H9 (cell line): ENCODE results near the gene CASP14. TPM values are rescaled to one million over a fixed set of nuclear protein-coding genes. Genes with fewer than 3 reads are reported as not detected.

Experiments
- DNase-seq: peaks from one replicate; pipeline ENCODE4 v3.0.0-alpha.2; 2017
- H2AFZ ChIP-seq: one replicate; pipeline ENCODE4 v1.6.1; 2013; ENCODE audit warnings: mild to moderate bottlenecking, low read length, control low read depth, moderate library complexity
- H2AK5ac ChIP-seq: 2 replicates; pipeline ENCODE4 v1.6.1; 2013; ENCODE audit warnings: low read length, control low read depth, mixed read lengths; ENCODE audit not compliant: insufficient read length
- H2BK120ac ChIP-seq: one replicate; pipeline ENCODE4 v1.6.1; 2013; ENCODE audit warnings: low read depth, mild to moderate bottlenecking, low read length, control low read depth, inconsistent platforms; ENCODE audit not compliant: poor library complexity, severe bottlenecking
- H2BK12ac ChIP-seq: 2 replicates; pipeline ENCODE4 v1.6.1; 2013; ENCODE audit warnings: low read length, control low read depth, mixed read lengths, low read depth; ENCODE audit not compliant: insufficient read length
- H2BK15ac ChIP-seq: 2 replicates; pipeline ENCODE4 v1.6.1; 2013; ENCODE audit warnings: low read depth, low read length, control low read depth
- H2BK20ac ChIP-seq: one replicate; pipeline ENCODE4 v1.6.1; 2013; ENCODE audit warnings: low read depth, mild to moderate bottlenecking, low read length, control low read depth, inconsistent platforms; ENCODE audit not compliant: poor library complexity, severe bottlenecking
- H2BK5ac ChIP-seq: 2 replicates; pipeline ENCODE4 v1.6.1; 2013; ENCODE audit warnings: low read length, control low read depth, mixed read lengths; ENCODE audit not compliant: insufficient read length
- H3K14ac ChIP-seq: 2 replicates; pipeline ENCODE4 v1.6.1; 2013; ENCODE audit warnings: low read length, control low read depth; ENCODE audit not compliant: insufficient read depth
- H3K18ac ChIP-seq: 2 replicates; pipeline ENCODE4 v1.6.1; 2013; ENCODE audit warnings: low read depth, mild to moderate bottlenecking, mixed read lengths, low read length, control low read depth; ENCODE audit not compliant: insufficient read length
- H3K23ac ChIP-seq: 2 replicates; pipeline ENCODE4 v1.6.1; 2013; ENCODE audit warnings: low read length, control low read depth, mixed read lengths, low read depth; ENCODE audit not compliant: insufficient read length
- H3K23me2 ChIP-seq: 2 replicates; pipeline ENCODE4 v1.6.1; 2013; ENCODE audit warnings: low read depth, mild to moderate bottlenecking, mixed read lengths, low read length, control low read depth; ENCODE audit not compliant: insufficient read length, poor library complexity, severe bottlenecking
- H3K27ac ChIP-seq: 2 replicates; pipeline ENCODE4 v1.5.1; 2013; ENCODE audit warnings: low read length, control low read depth, mixed read lengths, low read depth; ENCODE audit not compliant: insufficient read length
- H3K27me3 ChIP-seq: 2 replicates; pipeline ENCODE4 v1.6.1; 2013; ENCODE audit warnings: low read length, control low read depth, inconsistent platforms; ENCODE audit not compliant: insufficient read depth
- H3K4ac ChIP-seq: 2 replicates; pipeline ENCODE4 v1.6.1; 2013; ENCODE audit warnings: low read depth, mild to moderate bottlenecking, control low read depth, inconsistent platforms, low read length, moderate library complexity
- H3K4me1 ChIP-seq: 2 replicates; pipeline ENCODE4 v1.6.1; 2013; ENCODE audit warnings: low read length, control low read depth, inconsistent platforms; ENCODE audit not compliant: insufficient read depth
- H3K4me2 ChIP-seq: 2 replicates; pipeline ENCODE4 v1.6.1; 2013; ENCODE audit warnings: low read length, control low read depth, mixed read lengths; ENCODE audit not compliant: insufficient read length, insufficient read depth
- H3K56ac ChIP-seq: 2 replicates; pipeline ENCODE4 v1.6.1; 2013; ENCODE audit warnings: low read depth, mild to moderate bottlenecking, mixed read lengths, low read length, control low read depth; ENCODE audit not compliant: insufficient read length
- H3K79me1 ChIP-seq: 2 replicates; pipeline ENCODE4 v1.6.1; 2013; ENCODE audit warnings: low read depth, mild to moderate bottlenecking, moderate library complexity, low read length, control low read depth, inconsistent platforms; ENCODE audit not compliant: insufficient read depth, poor library complexity, severe bottlenecking
- H3K79me2 ChIP-seq: 2 replicates; pipeline ENCODE4 v1.6.1; 2013; ENCODE audit warnings: low read length, control low read depth, inconsistent platforms; ENCODE audit not compliant: insufficient read depth
- H3K9ac ChIP-seq: 2 replicates; pipeline ENCODE4 v1.6.1; 2013; ENCODE audit warnings: low read length, control low read depth, mixed read lengths; ENCODE audit not compliant: insufficient read length; ENCODE audit errors: extremely low read depth
- H3K9me3 ChIP-seq: one replicate; pipeline ENCODE4 v1.6.1; 2013; ENCODE audit warnings: low read depth, low read length, inconsistent platforms; ENCODE audit not compliant: control insufficient read depth
- H3T11ph ChIP-seq: one replicate; pipeline ENCODE4 v1.6.1; 2013; ENCODE audit warnings: mild to moderate bottlenecking, low read length, control low read depth, inconsistent platforms
- H4K20me1 ChIP-seq: one replicate; pipeline ENCODE4 v1.6.1; 2013; ENCODE audit not compliant: control insufficient read depth, insufficient read length, insufficient read depth
- H4K5ac ChIP-seq: 2 replicates; pipeline ENCODE4 v1.6.1; 2013; ENCODE audit warnings: low read depth, mild to moderate bottlenecking, mixed read lengths, low read length, control low read depth; ENCODE audit not compliant: insufficient read length
- H4K8ac ChIP-seq: replicated peaks from 2 replicates; pipeline ENCODE4 v1.6.1; 2013; ENCODE audit warnings: low read length, control low read depth, mixed read lengths, low read depth; ENCODE audit not compliant: insufficient read length
- H4K91ac ChIP-seq: 2 replicates; pipeline ENCODE4 v1.6.1; 2013; ENCODE audit warnings: low read depth, mild to moderate bottlenecking, moderate library complexity, mixed read lengths, low read length, control low read depth; ENCODE audit not compliant: insufficient read length
- H3K27ac Mint-ChIP-seq, 3 experiments: 2 replicates in 2 of 3; 3 replicates in 1 of 3; pipeline ENCODE4 v1.8.0; 2020 to 2021; ENCODE audit warnings: mixed read lengths in 3 of 3, mild to moderate bottlenecking in 1 of 3, moderate library complexity in 1 of 3
- H3K27me3 Mint-ChIP-seq: 2 replicates; pipeline ENCODE4 v1.8.0; 2021; ENCODE audit warnings: low read depth, mild to moderate bottlenecking, moderate library complexity, mixed read lengths
- H3K36me3 Mint-ChIP-seq, 3 experiments: 2 replicates in 2 of 3; 3 replicates in 1 of 3; pipeline ENCODE4 v1.8.0; 2020 to 2021; ENCODE audit warnings: low read depth in 3 of 3, mixed read lengths in 3 of 3; ENCODE audit not compliant: insufficient read depth in 1 of 3
- H3K4me1 Mint-ChIP-seq, 2 experiments: 2 replicates each; pipeline ENCODE4 v1.8.0; 2020; ENCODE audit warnings: mixed read lengths in 2 of 2
- H3K4me3 Mint-ChIP-seq, 2 experiments: 2 replicates in 1 of 2; 3 replicates in 1 of 2; pipeline ENCODE4 v1.8.0; 2020 to 2021; ENCODE audit warnings: mild to moderate bottlenecking in 2 of 2, mixed read lengths in 2 of 2, moderate library complexity in 1 of 2
- H3K9me3 Mint-ChIP-seq, 2 experiments: 2 replicates in 1 of 2; 3 replicates in 1 of 2; pipeline ENCODE4 v1.8.0; 2020; ENCODE audit warnings: mild to moderate bottlenecking in 2 of 2, mixed read lengths in 2 of 2, moderate library complexity in 1 of 2
- WGBS: extraction: QIAGEN DNeasy Blood & Tissue Kit; methylation state at CpG from one replicate; pipeline ENCODE4 v1.1.7; 2013; ENCODE audit warnings: missing lambda C conversion rate, low lambda C conversion rate, mixed read lengths; ENCODE audit not compliant: insufficient read length; ENCODE audit errors: extremely low coverage; 5-methylcytosine and 5-hydroxymethylcytosine counted together
- total RNA-seq: library from RNA; stranded (reverse); gene quantifications from 2 replicates; pipeline ENCODE4 v1.2.1, GENCODE V29; 2021
- TF ChIP-seq, protein P1 (sequence below): fragments of 200-600 bp; sonication (generic); conservative IDR thresholded peaks from 3 replicates; pipeline ENCODE4 v1.8.0; 2021; ENCODE audit warnings: antibody characterized with exemption, mild to moderate bottlenecking

Gene CASP14
- total RNA-seq, 1 experiment from 2014 or later: not detected

GRCh38 chr19:15042826-15043225 lies 6.5 kb upstream of the CASP14 start:
- Histone ChIP-seq H2BK20ac (no peak overlapping the region), H2AFZ (no peak overlapping the region), H3K27ac (no peak overlapping the region), H2BK5ac (no peak overlapping the region), H3K27me3 (no peaks in the 10 kb centered on the region), H3K56ac (no peak overlapping the region), H3K4me2 (no peak overlapping the region), H4K8ac (no peak overlapping the region), H3K79me2 (no peaks in the 10 kb centered on the region), H3K4me1 (peaks cover 2% of the 10 kb centered on the region), H3K23ac (no peak overlapping the region), H3K14ac (no peak overlapping the region), H3K9me3 (no peaks in the 10 kb centered on the region), H3K23me2 (no peaks in the 10 kb centered on the region), H3K4ac (no peak overlapping the region), H4K91ac (no peak overlapping the region), H3K79me1 (no peaks in the 10 kb centered on the region), H3K9ac (no peak overlapping the region), H3T11ph (no peak overlapping the region), H2BK120ac (no peak overlapping the region), H4K20me1 (no peaks in the 10 kb centered on the region), H3K18ac (no peak overlapping the region), H4K5ac (no peak overlapping the region), H2BK15ac (no peak overlapping the region), H2BK12ac (no peak overlapping the region), H2AK5ac (no peak overlapping the region)
- Mint-ChIP-seq H3K36me3 (peaks cover 0 to 14% (median 0%) of the 10 kb centered on the region in 3 experiments; a peak in 1 of 7 replicates), H3K27ac (no peak overlapping the region), H3K27me3 (peaks cover 3% of the 10 kb centered on the region), H3K4me3 (no peak overlapping the region), H3K4me1 (no peaks in the 10 kb centered on the region), H3K9me3 (peaks cover 3 to 64% of the 10 kb centered on the region in 2 experiments; a peak in 4 of 5 replicates)
- TF ChIP-seq, protein P1, sequence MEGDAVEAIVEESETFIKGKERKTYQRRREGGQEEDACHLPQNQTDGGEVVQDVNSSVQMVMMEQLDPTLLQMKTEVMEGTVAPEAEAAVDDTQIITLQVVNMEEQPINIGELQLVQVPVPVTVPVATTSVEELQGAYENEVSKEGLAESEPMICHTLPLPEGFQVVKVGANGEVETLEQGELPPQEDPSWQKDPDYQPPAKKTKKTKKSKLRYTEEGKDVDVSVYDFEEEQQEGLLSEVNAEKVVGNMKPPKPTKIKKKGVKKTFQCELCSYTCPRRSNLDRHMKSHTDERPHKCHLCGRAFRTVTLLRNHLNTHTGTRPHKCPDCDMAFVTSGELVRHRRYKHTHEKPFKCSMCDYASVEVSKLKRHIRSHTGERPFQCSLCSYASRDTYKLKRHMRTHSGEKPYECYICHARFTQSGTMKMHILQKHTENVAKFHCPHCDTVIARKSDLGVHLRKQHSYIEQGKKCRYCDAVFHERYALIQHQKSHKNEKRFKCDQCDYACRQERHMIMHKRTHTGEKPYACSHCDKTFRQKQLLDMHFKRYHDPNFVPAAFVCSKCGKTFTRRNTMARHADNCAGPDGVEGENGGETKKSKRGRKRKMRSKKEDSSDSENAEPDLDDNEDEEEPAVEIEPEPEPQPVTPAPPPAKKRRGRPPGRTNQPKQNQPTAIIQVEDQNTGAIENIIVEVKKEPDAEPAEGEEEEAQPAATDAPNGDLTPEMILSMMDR: no peak
- no peak for DNase-seq
- WGBS: no CpG with 5 or more reads among the region's 2 CpGs
